NCI-H1694 (cell line): Measurements from ENCODE around the gene MRPS23.

ENCODE experiments used
- DNase-seq: peaks from one replicate; lab custom pipeline; 2025; lab: John Stamatoyannopoulos, UW

The MRPS23 gene

GRCh38 chr17:57879437-57880085, 29.7 kb upstream of the MRPS23 start:
- no peak for DNase-seq

GRCh38 chr17:57877803-57878377, 28.0 kb upstream of the MRPS23 start:
- no peak for DNase-seq

GRCh38 chr17:57876866-57877237, 27.0 kb upstream of the MRPS23 start:
- no peak for DNase-seq

- DNase-seq = no peak
Measured at GRCh38 chr17:57876023-57876865, 26.4 kb upstream of the MRPS23 start.

GRCh38 chr17:57875290-57876022, 25.6 kb upstream of the MRPS23 start:
- peak; percentile 45 for DNase-seq

GRCh38 chr17:57874434-57875289, 24.8 kb upstream of the MRPS23 start:
- peak; percentile 93 for DNase-seq

GRCh38 chr17:57874058-57874419, 24.2 kb upstream of the MRPS23 start:
- no peak for DNase-seq

GRCh38 chr17:57873261-57874057, 23.6 kb upstream of the MRPS23 start:
- no peak for DNase-seq

GRCh38 chr17:57872536-57872935, 22.7 kb upstream of the MRPS23 start:
- DNase-seq = no peak

GRCh38 chr17:57871863-57872262, 22.0 kb upstream of the MRPS23 start:
- no peak for DNase-seq

GRCh38 chr17:57871155-57871554, 21.3 kb upstream of the MRPS23 start:
- no peak for DNase-seq

- no peak for DNase-seq
Measured at GRCh38 chr17:57870283-57870635, 20.4 kb upstream of the MRPS23 start.

GRCh38 chr17:57869617-57870282, 19.9 kb upstream of the MRPS23 start:
- no peak for DNase-seq

- DNase-seq = no peak
Measured at GRCh38 chr17:57868910-57869616, 19.2 kb upstream of the MRPS23 start.

GRCh38 chr17:57868007-57868909, 18.4 kb upstream of the MRPS23 start:
- no peak for DNase-seq

GRCh38 chr17:57867126-57867525, 17.3 kb upstream of the MRPS23 start:
- DNase-seq = no peak

GRCh38 chr17:57866723-57867122, 16.9 kb upstream of the MRPS23 start:
- no peak for DNase-seq

- no peak for DNase-seq
Measured at GRCh38 chr17:57866319-57866718, 16.5 kb upstream of the MRPS23 start.

- DNase-seq = no peak
Measured at GRCh38 chr17:57864273-57864672, 14.4 kb upstream of the MRPS23 start.
